Daoy (cell line): Measurements from ENCODE around the gene THEM4. TPM values are rescaled to one million over a fixed set of nuclear protein-coding genes. Genes with fewer than 3 reads are reported as not detected.
"Not testable (repeated sequence)": the region's sequence is repeated elsewhere in the genome, so short reads cannot be mapped to it uniquely, and the experiment has no call there.

Source experiments
- DNase-seq: peaks from one replicate; pipeline ENCODE4 v3.0.0-alpha.2; 2015; ENCODE audit warnings: low read depth
- total RNA-seq: library from RNA; depleted of rRNA; stranded (reverse); fragments of >200 nt; shearing (Covaris generic); gene quantifications from 2 replicates; pipeline ENCODE4 v1.2.3, GENCODE V29; 2014

Gene THEM4
- total RNA-seq, 1 experiment from 2014 or later: 15.1 TPM

- DNase-seq: no peak
Measured at GRCh38 chr1:151893176-151893924, 16.0 kb downstream of the THEM4 start.

DNA sequence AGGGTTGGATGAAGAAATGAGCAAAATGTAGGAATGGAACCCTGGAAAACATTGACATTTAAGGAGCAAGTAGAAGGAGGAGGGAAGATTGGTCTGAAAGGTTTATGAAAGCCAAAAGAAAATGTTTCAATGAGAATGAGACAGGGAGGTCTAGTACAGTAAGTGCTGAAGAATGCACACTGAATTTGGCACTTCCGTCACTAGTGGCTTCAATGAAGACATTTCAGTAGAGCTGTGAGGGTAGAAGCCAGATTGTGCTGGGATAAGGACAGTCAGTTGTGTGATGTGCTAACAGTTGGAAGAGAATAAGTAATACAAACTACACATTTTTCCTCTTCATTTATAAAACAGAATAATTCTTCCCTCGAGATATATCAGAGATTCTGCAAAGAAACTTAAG, 17.1 kb downstream of the THEM4 start:
- DNase-seq: peak; percentile 15

GRCh38 chr1:151891512-151891911, 17.8 kb downstream of the THEM4 start:
- DNase-seq: no peak

GRCh38 chr1:151888972-151889570, 20.2 kb downstream of the THEM4 start:
- no peak for DNase-seq

DNA sequence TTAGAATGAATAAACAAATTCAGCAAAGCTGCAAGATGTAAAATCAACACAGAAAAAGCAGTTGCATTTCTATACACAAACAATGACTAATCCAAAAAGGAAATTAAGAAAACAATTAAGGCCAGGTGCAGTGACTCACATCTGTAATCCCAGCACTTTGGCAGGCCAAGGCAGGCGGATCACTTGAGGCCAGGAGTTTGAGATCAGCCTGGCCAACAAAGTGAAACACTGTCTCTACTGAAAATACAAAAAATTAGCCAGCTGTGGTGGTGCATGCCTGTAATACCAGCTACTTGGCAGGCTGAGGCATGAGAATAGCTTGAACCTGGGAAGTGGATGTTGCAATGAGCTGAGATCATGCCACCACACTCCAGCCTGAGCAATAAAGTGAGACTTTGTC, 22.3 kb downstream of the THEM4 start:
- peak; percentile 55 for DNase-seq

DNA sequence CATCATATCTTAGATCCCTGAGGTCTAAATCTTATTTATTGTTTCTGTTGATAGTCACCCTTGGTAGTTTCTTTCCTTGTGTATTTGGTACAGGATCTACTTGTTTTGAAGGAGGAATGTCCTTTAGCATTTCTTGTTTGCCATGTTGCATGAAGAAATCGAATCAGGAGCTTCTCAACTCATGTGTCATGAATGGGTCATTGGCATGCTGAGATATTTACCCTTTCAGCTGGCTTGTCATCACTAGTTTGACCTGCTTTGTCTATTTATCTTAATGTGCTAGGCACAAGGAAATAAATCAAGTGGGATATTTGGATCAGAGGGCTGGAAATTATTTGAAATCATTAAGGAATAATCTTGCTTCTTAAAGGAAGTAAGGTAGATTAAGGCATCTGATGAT, 23.8 kb downstream of the THEM4 start:
- no peak for DNase-seq

- DNase-seq: not testable (repeated sequence)
Measured at GRCh38 chr1:151884879-151885278, 24.4 kb downstream of the THEM4 start.

GRCh38 chr1:151884445-151884844, 24.9 kb downstream of the THEM4 start:
- DNase-seq: not testable (repeated sequence)

GRCh38 chr1:151883898-151884297, 25.4 kb downstream of the THEM4 start:
- DNase-seq: not testable (repeated sequence)

DNA sequence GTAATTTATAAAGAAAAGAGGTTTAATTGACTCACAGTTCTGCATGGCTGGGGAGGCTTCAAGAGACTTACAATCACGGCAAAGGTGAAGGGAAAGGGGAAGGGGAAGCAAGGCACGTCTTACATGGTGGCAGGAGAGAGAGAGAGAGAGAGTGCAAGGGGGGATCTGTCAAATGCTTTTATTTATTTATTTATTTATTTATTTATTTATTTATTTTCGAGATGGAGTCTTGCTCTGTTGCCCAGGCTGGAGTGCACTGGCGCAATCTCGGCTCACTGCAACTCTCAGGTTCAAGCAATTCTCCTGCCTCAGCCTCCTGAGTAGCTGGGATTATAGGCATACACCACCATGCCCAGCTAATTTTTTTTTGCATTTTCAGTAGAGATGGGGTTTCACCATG, 26.4 kb downstream of the THEM4 start:
- not testable (repeated sequence) for DNase-seq

GRCh38 chr1:151882466-151882865, 26.8 kb downstream of the THEM4 start:
- no peak for DNase-seq

DNA sequence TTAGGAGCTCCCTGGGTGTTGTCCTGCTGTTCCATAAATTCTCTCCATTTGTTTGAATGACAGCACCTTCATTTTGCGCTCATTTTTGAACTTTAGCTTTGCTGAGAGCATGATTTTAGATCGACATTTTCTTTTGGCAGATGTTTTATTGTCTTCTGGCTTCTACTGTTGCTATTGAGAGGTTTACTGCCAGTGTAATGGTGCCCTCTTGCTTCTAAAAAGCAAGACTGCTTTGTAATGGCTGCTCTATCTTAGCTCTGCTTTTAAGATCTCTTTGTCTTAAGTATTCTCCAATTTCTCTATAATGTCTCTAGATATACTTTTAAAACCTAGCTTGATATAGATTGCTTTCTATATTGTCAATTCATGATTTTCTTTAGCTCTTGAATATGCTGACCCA, 27.8 kb downstream of the THEM4 start:
- no peak for DNase-seq

DNA sequence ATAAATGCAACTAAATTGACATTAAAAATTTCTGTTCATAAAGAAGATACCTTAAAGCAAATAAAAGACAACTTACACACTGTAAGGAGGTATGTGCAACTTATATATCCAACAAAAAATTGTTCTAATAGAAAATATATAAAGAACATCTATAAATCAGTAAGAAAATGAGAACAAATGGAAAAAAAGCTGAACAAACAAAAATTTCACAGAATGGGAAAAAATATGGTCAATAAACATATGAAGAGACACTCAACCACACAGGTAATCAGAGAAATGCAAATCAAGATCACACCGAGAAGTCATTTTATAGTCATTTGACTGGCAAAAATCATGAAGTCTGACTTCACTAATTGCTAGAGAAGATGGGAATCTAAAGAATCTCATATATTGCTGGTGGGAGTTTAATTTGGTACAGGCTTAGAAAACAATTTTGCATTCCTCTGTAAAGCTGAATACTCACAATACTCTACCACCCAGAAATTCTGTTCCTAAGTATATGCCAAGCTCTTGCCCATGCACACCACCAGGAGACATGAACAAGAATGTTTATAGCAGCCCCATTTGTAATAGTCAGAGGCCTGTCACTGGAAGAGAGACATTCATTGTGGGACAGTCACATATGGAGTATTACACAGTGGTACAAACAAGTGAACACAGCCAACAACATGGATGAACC, 33.8 kb downstream of the THEM4 start:
- no peak for DNase-seq

DNA sequence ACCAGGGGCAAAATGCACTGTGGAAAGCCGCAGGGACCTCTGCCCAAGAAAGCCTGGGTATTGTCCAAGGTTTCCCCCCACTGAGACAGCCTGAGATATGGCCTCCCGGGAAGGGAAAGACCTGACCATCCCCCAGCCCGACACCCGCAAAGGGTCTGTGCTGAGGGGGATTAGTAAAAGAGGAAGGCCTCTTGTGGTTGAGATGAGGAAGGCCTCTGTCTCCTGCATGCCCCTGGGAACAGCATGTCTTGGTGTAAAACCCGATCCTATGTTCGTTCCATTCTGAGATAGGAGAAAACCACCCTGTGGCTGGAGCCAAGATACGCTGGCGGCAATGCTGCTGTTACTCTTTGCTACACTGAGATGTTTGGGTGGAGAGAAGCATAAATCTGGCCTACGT, 36.5 kb downstream of the THEM4 start:
- not testable (repeated sequence) for DNase-seq

DNA sequence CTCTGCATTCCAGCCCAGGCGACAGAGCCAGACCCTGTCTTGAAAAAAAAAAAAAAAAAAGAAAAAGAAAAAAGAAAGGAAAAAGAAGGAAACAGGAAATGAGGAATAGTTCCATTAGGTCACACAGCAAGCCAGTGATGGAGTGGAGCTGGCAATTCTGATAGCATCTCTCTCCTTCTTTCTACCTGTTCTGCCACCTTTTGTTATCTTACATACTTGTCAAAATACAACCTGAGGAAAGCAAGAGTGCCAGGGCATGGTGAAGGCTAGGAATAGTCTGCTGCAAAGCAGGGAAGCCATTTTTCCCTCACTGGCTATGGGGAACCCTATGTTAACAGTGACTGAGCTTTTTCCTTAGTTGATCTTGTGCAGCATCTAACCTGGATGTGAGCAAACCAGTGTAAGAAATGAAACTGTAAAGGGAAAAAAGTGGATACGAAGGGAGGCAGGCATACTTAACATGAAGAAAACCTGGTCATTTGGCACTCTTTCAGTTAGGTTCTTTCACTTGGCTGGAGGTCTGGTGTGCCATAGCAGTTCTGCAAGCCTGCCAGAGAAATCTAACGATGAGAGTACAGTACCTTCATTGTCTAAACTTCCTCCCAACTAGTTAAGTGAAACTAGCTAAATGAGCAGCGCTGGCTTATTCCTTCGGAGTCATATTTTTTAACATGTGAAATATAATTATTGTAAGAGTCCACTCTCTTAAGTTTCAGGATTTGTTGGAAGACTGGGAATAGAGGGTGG, 37.9 kb downstream of the THEM4 start:
- DNase-seq: no peak

DNA sequence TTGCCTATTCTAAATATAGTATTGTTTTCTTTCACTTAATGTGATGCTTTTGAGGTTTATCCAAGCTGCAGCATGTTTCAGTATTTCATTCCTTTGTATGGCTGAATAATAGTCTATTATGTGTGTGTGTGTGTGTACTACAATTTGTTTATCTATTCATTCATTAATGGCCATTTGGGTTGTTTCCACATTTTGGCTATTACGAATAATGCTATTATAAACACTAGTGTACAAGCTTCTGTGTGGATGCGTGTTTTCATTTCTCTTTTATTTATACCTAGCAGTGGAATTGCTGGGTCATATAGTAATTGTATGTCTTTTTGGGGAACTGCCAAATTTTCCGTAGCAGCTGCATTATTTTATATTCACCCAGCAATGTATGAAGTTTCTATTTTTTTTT, 40.8 kb downstream of the THEM4 start:
- no peak for DNase-seq

DNA sequence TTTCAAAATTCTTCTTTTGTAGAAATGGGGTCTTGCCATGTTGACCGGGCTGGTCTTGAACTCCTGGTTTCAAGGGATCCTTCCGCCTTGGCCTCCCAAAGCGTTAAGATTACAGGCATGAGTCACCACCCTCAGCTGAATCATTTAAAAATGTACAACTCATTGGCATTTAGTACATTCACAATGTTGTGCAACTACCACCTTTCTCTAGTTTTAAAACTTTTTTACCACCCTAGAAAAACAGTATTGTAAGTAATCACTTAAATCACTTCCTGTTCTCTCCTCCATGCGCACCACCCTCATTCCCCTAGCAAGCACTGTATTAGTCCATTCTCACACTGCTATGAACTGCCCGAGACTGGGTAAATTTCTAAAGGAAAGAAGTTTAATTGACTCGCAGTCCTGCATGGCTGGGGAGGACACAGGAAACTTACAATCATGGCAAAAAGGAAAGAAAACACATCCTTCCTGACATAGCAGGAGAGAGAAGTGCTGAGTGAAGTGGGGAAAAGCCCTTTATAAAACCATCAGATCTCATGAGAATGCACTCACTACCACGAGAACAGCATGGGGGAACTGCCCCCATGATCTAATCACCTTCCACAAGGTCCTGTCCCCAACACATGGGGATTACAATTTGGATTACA, 41.4 kb downstream of the THEM4 start:
- DNase-seq: peak; percentile 68

DNA sequence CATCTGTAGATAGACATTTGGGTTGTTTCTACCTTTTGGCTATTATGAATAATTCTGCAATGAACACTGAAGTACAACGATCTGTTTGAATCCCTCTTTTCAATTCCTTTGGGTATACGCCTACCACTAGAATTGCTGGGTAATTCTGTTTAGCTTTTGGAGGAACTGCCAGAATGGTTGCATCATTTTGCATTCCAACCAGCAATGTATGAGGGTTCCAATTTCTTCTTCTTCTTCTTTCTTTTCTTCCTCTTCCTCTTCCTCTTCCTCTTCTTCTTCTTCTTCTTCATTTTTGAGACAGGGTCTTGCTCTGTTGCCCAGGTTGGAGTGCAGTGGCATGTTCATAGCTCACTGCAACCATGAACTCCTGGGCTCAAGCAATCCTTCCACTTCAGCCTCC, 42.0 kb downstream of the THEM4 start:
- no peak for DNase-seq

DNA sequence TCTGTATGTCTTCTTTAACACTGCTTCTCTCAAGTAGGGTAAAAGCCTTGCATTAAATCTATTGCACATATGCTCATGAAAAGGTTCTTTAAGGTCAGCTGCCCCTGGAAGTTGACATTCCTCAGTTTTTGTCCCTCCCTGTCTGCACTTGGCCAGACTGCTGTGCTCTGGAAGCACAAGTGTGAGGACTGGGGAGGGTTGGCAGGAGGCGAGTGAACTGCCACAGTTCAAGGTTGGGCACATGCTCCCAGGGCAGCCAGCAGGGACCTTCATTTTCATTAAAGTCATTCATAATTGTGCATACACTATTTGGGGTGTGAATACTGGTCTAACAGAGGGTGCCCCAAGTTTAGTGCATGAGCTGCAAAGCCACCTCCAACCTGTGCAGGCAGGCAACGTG, 44.9 kb downstream of the THEM4 start:
- DNase-seq: no peak

DNA sequence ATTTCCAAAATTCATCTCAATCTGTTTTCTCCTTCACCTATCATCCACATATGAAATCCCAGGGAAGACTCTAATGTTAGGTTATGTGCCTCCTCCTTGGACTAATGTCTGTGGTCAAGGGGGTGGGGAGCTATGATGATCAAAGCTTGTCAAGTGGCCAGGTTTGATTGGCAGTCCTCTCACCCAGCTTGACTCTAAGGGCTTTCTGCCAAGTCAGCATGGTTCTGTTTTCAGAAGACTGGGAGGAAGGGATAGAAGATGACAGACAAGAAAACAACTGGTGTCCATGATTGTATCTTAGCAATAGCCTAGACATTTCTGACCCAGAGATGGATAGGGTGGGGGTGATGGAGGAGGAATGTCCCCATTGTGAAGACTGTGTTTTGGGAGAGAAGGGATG, 46.7 kb downstream of the THEM4 start:
- no peak for DNase-seq

GRCh38 chr1:151860504-151861187, 48.7 kb downstream of the THEM4 start:
- DNase-seq: no peak
